Measurements from ENCODE around the gene NCR3LG1.

DNA sequence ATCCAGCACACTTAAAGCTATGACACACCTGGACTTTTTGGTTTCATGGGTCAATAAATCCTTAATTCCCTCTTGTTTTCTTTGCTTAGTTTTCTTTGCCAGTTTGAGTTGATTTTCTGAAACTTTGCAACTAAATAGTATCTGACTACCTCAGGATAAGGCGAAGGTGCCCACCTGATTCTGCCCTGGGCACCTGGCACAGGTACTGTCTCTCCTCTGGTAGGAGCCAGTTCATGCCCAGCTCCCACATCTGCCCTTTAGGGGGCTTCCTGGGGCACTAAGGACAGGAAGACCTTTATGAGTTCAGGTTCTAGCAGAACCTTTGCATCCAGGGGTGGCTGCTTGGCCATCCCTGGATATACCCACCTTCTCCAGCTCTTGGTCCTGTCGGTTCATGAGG is 56.4 kb downstream of the NCR3LG1 start:
- TF ChIP-seq EZH2 (IDR thresholded peaks at IDR 0.05) (no peak), POLR2AphosphoS5 (IDR thresholded peaks at IDR 0.05; ENCODE audit: borderline replicate concordance, low read depth, low read length) (no peak), FOXP2 (optimal IDR thresholded peaks at IDR 0.05; ENCODE audit: control extremely low read depth, extremely low read length, insufficient read depth) (no peak)

Measured in SK-N-MC (cell line).